Panc1 (cell line): ENCODE data around the gene ARHGEF12. TPM values are rescaled to one million over a fixed set of nuclear protein-coding genes. Genes with fewer than 3 reads are reported as not detected.

Experiments
- ATAC-seq: fragments of 200-7000 bp; cut with Tn5 transposase; 2 replicates; pipeline ENCODE4 v1.9.1; 2020; ENCODE audit warnings: mild to moderate bottlenecking, moderate library complexity
- BruUV-seq: library from RNA; stranded (reverse); fragments of 400-500 nt; replicated peaks from 2 replicates; lab custom pipeline; 2021; lab: Mats Ljungman, UMichigan
- CTCF ChIA-PET: fragments of 300-600 bp; sonication (Branson Sonifier 250); formaldehyde crosslinking; loops from one replicate; lab custom pipeline; 2022; ENCODE audit warnings: antibody characterized with exemption; lab: Charles Lee
- POLR2A ChIA-PET: fragments of 300-600 bp; sonication (Branson Sonifier 250); formaldehyde crosslinking; loops from one replicate; lab custom pipeline; 2022; ENCODE audit warnings: antibody characterized with exemption; lab: Charles Lee
- DNase-seq: peaks from one replicate; pipeline ENCODE4 v3.0.0-alpha.2; 2010; ENCODE audit warnings: low read depth, low spot score
- H3K27ac ChIP-seq: 2 replicates; pipeline ENCODE4 v1.5.1; 2011; ENCODE audit warnings: mild to moderate bottlenecking, low read length, inconsistent platforms
- H3K27me3 ChIP-seq: fragments of 200-500 bp; sonication (Bioruptor generic); 2 replicates; pipeline ENCODE4 v1.6.0; 2014; ENCODE audit warnings: low read length, inconsistent platforms; ENCODE audit not compliant: control insufficient read depth, insufficient read depth
- H3K36me3 ChIP-seq: fragments of 200-500 bp; sonication (Bioruptor generic); 2 replicates; pipeline ENCODE4 v1.5.1; 2014; ENCODE audit warnings: inconsistent platforms, mild to moderate bottlenecking, low read length, moderate library complexity; ENCODE audit not compliant: control insufficient read depth, insufficient read depth
- H3K4me1 ChIP-seq: 2 replicates; pipeline ENCODE4 v1.5.1; 2011; ENCODE audit warnings: inconsistent platforms, mild to moderate bottlenecking, low read length, moderate library complexity; ENCODE audit not compliant: control insufficient read depth, insufficient read depth
- H3K4me3 ChIP-seq, 2 experiments: 2 replicates each; pipeline ENCODE4 v1.5.1; 2011 to 2012; ENCODE audit warnings: low read depth in 2 of 2, low read length in 2 of 2, mild to moderate bottlenecking in 2 of 2, inconsistent platforms in 1 of 2, moderate library complexity in 1 of 2
- H3K9me3 ChIP-seq: fragments of 200-500 bp; sonication (Bioruptor generic); 2 replicates; pipeline ENCODE4 v1.5.1; 2014; ENCODE audit warnings: low read depth, mild to moderate bottlenecking, inconsistent platforms, low read length, moderate library complexity; ENCODE audit not compliant: control insufficient read depth, insufficient read depth
- CTCF ChIP-seq: fragments of 450-650 bp; IDR thresholded peaks from 2 replicates; pipeline ENCODE4 v1.5.1; 2017; ENCODE audit warnings: mild to moderate bottlenecking
- POLR2AphosphoS5 ChIP-seq: IDR thresholded peaks from 2 replicates; pipeline ENCODE4 v1.6.1; 2012; ENCODE audit warnings: mild to moderate bottlenecking, low read depth, low read length, moderate library complexity
- REST ChIP-seq, 2 experiments: IDR thresholded peaks; 2 replicates each; pipeline ENCODE4 v1.6.1; 2011 to 2012; ENCODE audit warnings: low read depth in 2 of 2, control low read depth in 1 of 2, low read length in 1 of 2, mild to moderate bottlenecking in 1 of 2, moderate library complexity in 1 of 2; ENCODE audit not compliant: insufficient read depth in 1 of 2
- SIN3A ChIP-seq: IDR thresholded peaks from 2 replicates; pipeline ENCODE4 v1.6.1; 2012; ENCODE audit warnings: low read depth, mild to moderate bottlenecking, low read length, moderate library complexity, borderline replicate concordance; ENCODE audit not compliant: insufficient read depth
- TCF7L2 ChIP-seq: IDR thresholded peaks from 2 replicates; pipeline ENCODE4 v1.6.1; 2011; ENCODE audit warnings: mild to moderate bottlenecking, low read depth, low read length, inconsistent platforms
- in situ Hi-C: cut with HindIII; loops from 2 replicates; pipeline ENCODE4 v1.10.0; 2016; ENCODE audit warnings: low sequenced_read_pairs, low pct_unique_long_range_greater_than_20kb
- intact Hi-C: fragments of 100-400 bp; cut with micrococcal nuclease; formaldehyde crosslinking; loops from one replicate; pipeline ENCODE4 v1.10.0; 2022; ENCODE audit not compliant: unreplicated experiment
- total RNA-seq: library from RNA; stranded (reverse); gene quantifications from one replicate; pipeline ENCODE4 v1.2.1, GENCODE V29; 2021; ENCODE audit not compliant: unreplicated experiment

Gene ARHGEF12
- total RNA-seq, 1 experiment from 2014 or later = 182 TPM

- ATAC-seq (no peak), DNase-seq (no peak)
- no peaks in the 10 kb centered on the region for H3K27me3 ChIP-seq
- BruUV-seq = no TSS peak
- in situ Hi-C loops = no loop called here
- no peak for TF ChIP-seq REST (IDR thresholded peaks at IDR 0.05; ENCODE audit: insufficient read depth in 1 of 2, low read depth in 2 of 2, low read length in 1 of 2)
- TF ChIP-seq SIN3A = no peak
- no peak for TF ChIP-seq TCF7L2
- no peak for TF ChIP-seq CTCF
- no peak for TF ChIP-seq POLR2AphosphoS5
- H3K4me1 ChIP-seq = peaks cover 29% of the 10 kb centered on the region
- H3K9me3 ChIP-seq = no peaks in the 10 kb centered on the region
- H3K36me3 ChIP-seq = no peaks in the 10 kb centered on the region
- H3K4me3 ChIP-seq = no peak overlapping the region
- CTCF ChIA-PET = interaction anchor here (0.6 to 0.7 kb wide), 2 partner anchors 20 to 242 kb away, joined by 3 to 8 read pairs; no protein-coding TSS in a partner anchor
- intact Hi-C loops = no loop called here
- peak overlapping the region; percentile 14; the same call in 1 of the 2 replicates for H3K27ac ChIP-seq
- POLR2A ChIA-PET = interaction anchor here (0.7 kb wide), 1 partner anchor 9 kb away, joined by 25 read pairs; no protein-coding TSS in a partner anchor
Observed at GRCh38 chr11:120410622-120411380, 74.6 kb downstream of the ARHGEF12 start.

DNA sequence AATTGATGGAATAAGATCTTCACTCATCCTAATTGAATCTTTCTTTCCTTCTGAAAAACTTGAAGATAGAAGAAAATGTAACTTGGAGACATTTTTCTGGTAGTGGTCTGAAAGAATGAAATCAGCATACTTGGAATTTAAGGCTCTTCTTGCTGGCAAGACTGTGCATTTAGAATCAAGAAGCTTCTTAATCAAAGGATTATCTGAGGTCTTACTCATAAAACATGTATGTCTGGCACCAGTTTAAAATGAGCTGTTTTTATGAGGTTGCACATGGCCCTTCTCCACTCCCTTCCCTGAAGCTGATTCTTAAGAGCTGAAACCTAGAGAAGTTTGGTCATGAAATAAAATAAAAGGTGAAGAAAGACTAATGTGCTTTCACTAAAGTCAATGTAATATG, 77.3 kb downstream of the ARHGEF12 start:
- ChIA-PET POLR2A (no interaction called here), CTCF (no interaction called here)
- H3K36me3 ChIP-seq = no peaks in the 10 kb centered on the region
- no peak for DNase-seq
- intact Hi-C loops = no loop called here
- peak overlapping the region; percentile 34; the same call in 1 of the 2 replicates for H3K27ac ChIP-seq
- no peak for TF ChIP-seq TCF7L2
- no peak for TF ChIP-seq SIN3A
- no peak for TF ChIP-seq REST (IDR thresholded peaks at IDR 0.05; ENCODE audit: insufficient read depth in 1 of 2, low read depth in 2 of 2, low read length in 1 of 2)
- no peak overlapping the region for H3K4me3 ChIP-seq
- no peaks in the 10 kb centered on the region for H3K27me3 ChIP-seq
- no peaks in the 10 kb centered on the region for H3K9me3 ChIP-seq
- no peak for ATAC-seq
- H3K4me1 ChIP-seq = peaks cover 30% of the 10 kb centered on the region
- no TSS peak for BruUV-seq
- in situ Hi-C loops = no loop called here
